Activated CD4-positive, alpha-beta T cell treated with anti-CD3 and anti-CD28 coated beads for 36 hours (primary cell): Measurements from ENCODE around the gene NPNT. TPM values are rescaled to one million over a fixed set of nuclear protein-coding genes. Genes with fewer than 3 reads are reported as not detected.
"Not testable (repeated sequence)": the region's sequence is repeated elsewhere in the genome, so short reads cannot be mapped to it uniquely, and the experiment has no call there.

ENCODE experiments used
- ATAC-seq: fragments of 200-7000 bp; cut with Tn5 transposase; one replicate; pipeline ENCODE4 v1.10.0; 2021; ENCODE audit warnings: mild to moderate bottlenecking, moderate library complexity
- CTCF ChIA-PET: fragments of 350-600 bp; sonication (Branson Sonifier 250); formaldehyde crosslinking; loops from one replicate; lab custom pipeline; 2021; ENCODE audit warnings: antibody characterized with exemption; lab: Charles Lee
- POLR2A ChIA-PET: fragments of 350-600 bp; sonication (Branson Sonifier 250); formaldehyde crosslinking; loops from one replicate; lab custom pipeline; 2021; ENCODE audit warnings: antibody characterized with exemption, inconsistent platforms; lab: Charles Lee
- DNase-seq: peaks from one replicate; pipeline ENCODE4 v3.0.0-alpha.2; 2020
- H3K27ac Mint-ChIP-seq: one replicate; pipeline ENCODE4 v1.8.0; 2021; ENCODE audit warnings: mixed read lengths
- H3K27me3 Mint-ChIP-seq: one replicate; pipeline ENCODE4 v1.8.0; 2021; ENCODE audit warnings: mixed read lengths
- H3K36me3 Mint-ChIP-seq: one replicate; pipeline ENCODE4 v1.8.0; 2021; ENCODE audit warnings: low read depth, mixed read lengths
- H3K4me1 Mint-ChIP-seq: one replicate; pipeline ENCODE4 v1.8.0; 2021; ENCODE audit warnings: mixed read lengths
- H3K4me3 Mint-ChIP-seq: one replicate; pipeline ENCODE4 v1.8.0; 2021; ENCODE audit warnings: mild to moderate bottlenecking, moderate library complexity, mixed read lengths
- H3K9me3 Mint-ChIP-seq: one replicate; pipeline ENCODE4 v1.8.0; 2021; ENCODE audit warnings: low read depth, mixed read lengths
- intact Hi-C, 2 experiments: fragments of 100-400 bp; cut with DNase I in 1 of 2; cut with micrococcal nuclease in 1 of 2; formaldehyde crosslinking; loops; one replicate each; pipeline versions ENCODE4 v1.14.2 to v1.15.1; 2022 to 2024; cut with DNase I, micrococcal nuclease
- total RNA-seq, 2 experiments: library from RNA; stranded (reverse); gene quantifications; one replicate each; pipeline ENCODE4 v1.2.3, GENCODE V29; 2021

The NPNT gene
- total RNA-seq: not detected

GRCh38 chr4:105894660-105895582, at the start of gene NPNT:
TSS of gene NPNT (plus strand) at chr4:105895471. CDS start at chr4:105895653, 182 bp downstream.
- H3K9me3 Mint-ChIP-seq: no peaks in the 10 kb centered on the region
- DNase-seq (peak; percentile 7), ATAC-seq (peak; percentile 24)
- intact Hi-C loops: no loop called here
- H3K4me3 Mint-ChIP-seq: peak within 1 kb of the TSS; percentile 57
- peaks cover 8% of the 10 kb centered on the region for H3K4me1 Mint-ChIP-seq
- H3K36me3 Mint-ChIP-seq: no peaks in the 10 kb centered on the region
- H3K27me3 Mint-ChIP-seq: peaks cover 64% of the 10 kb centered on the region
- H3K27ac Mint-ChIP-seq: no peak within 1 kb of the TSS
- ChIA-PET POLR2A (no interaction called here), CTCF (no interaction called here)

GRCh38 chr4:105845559-105845958, 49.7 kb upstream of the NPNT start:
- H3K36me3 Mint-ChIP-seq: peaks cover 15% of the 10 kb centered on the region
- no peak overlapping the region for H3K4me3 Mint-ChIP-seq
- ATAC-seq (no peak), DNase-seq (no peak)
- ChIA-PET CTCF (no interaction called here), POLR2A (no interaction called here)
- H3K27ac Mint-ChIP-seq: no peak overlapping the region
- H3K9me3 Mint-ChIP-seq: no peaks in the 10 kb centered on the region
- H3K4me1 Mint-ChIP-seq: no peaks in the 10 kb centered on the region
- intact Hi-C loops: no loop called here
- no peaks in the 10 kb centered on the region for H3K27me3 Mint-ChIP-seq

- H3K36me3 Mint-ChIP-seq: peaks cover 15% of the 10 kb centered on the region
- ATAC-seq, intact Hi-C loops, H3K4me1 Mint-ChIP-seq, DNase-seq, H3K27ac Mint-ChIP-seq, H3K27me3 Mint-ChIP-seq, H3K4me3 Mint-ChIP-seq, POLR2A ChIA-PET, H3K9me3 Mint-ChIP-seq: not testable (repeated sequence)
- CTCF ChIA-PET: interaction anchor here (0.7 kb wide), 1 partner anchor 25 kb away, joined by 4 read pairs; no protein-coding TSS in a partner anchor
These were observed 46.9 kb upstream of the NPNT start for GRCh38 chr4:105848359-105848758.

GRCh38 chr4:105851196-105851595, 44.1 kb upstream of the NPNT start:
- Mint-ChIP-seq H3K4me3 (no peak overlapping the region), H3K36me3 (peaks cover 23% of the 10 kb centered on the region), H3K27me3 (no peaks in the 10 kb centered on the region), H3K27ac (no peak overlapping the region), H3K9me3 (peaks cover 20% of the 10 kb centered on the region), H3K4me1 (no peaks in the 10 kb centered on the region)
- CTCF ChIA-PET: no interaction called here
- intact Hi-C loops: no loop called here
- ATAC-seq: no peak
- POLR2A ChIA-PET: no interaction called here
- DNase-seq: no peak

- peaks cover 25% of the 10 kb centered on the region for H3K9me3 Mint-ChIP-seq
- H3K4me3 Mint-ChIP-seq, POLR2A ChIA-PET, DNase-seq, intact Hi-C loops, ATAC-seq, H3K27me3 Mint-ChIP-seq, H3K4me1 Mint-ChIP-seq, CTCF ChIA-PET, H3K27ac Mint-ChIP-seq: not testable (repeated sequence)
- H3K36me3 Mint-ChIP-seq: peaks cover 30% of the 10 kb centered on the region
These were observed 43.0 kb upstream of the NPNT start for GRCh38 chr4:105852230-105852629.

- CTCF ChIA-PET: no interaction called here
- H3K36me3 Mint-ChIP-seq: peaks cover 33% of the 10 kb centered on the region
- peaks cover 35% of the 10 kb centered on the region for H3K9me3 Mint-ChIP-seq
- H3K27ac Mint-ChIP-seq: no peak overlapping the region
- intact Hi-C loops: no loop called here
- H3K4me3 Mint-ChIP-seq: no peak overlapping the region
- ATAC-seq (no peak), DNase-seq (no peak)
- no peaks in the 10 kb centered on the region for H3K4me1 Mint-ChIP-seq
- no peaks in the 10 kb centered on the region for H3K27me3 Mint-ChIP-seq
- POLR2A ChIA-PET: no interaction called here
These were observed 36.7 kb upstream of the NPNT start for GRCh38 chr4:105858466-105859040.

- Mint-ChIP-seq H3K4me1 (no peaks in the 10 kb centered on the region), H3K27me3 (no peaks in the 10 kb centered on the region), H3K36me3 (peaks cover 30% of the 10 kb centered on the region), H3K4me3 (no peak overlapping the region), H3K27ac (no peak overlapping the region), H3K9me3 (peaks cover 30% of the 10 kb centered on the region)
- ATAC-seq (no peak), DNase-seq (no peak)
- intact Hi-C loops: no loop called here
- ChIA-PET CTCF (no interaction called here), POLR2A (no interaction called here)
These were observed 36.0 kb upstream of the NPNT start for GRCh38 chr4:105859233-105859632.

- ATAC-seq: no peak
- intact Hi-C loops: no loop called here
- ChIA-PET CTCF (interaction anchor here (0.7 kb wide), 1 partner anchor 25 kb away, joined by 3 read pairs; no protein-coding TSS in a partner anchor), POLR2A (no interaction called here)
- Mint-ChIP-seq H3K4me3 (no peak overlapping the region), H3K27ac (no peak overlapping the region), H3K4me1 (no peaks in the 10 kb centered on the region), H3K36me3 (no peaks in the 10 kb centered on the region), H3K9me3 (no peaks in the 10 kb centered on the region), H3K27me3 (peaks cover 5% of the 10 kb centered on the region)
- DNase-seq: no peak
These were observed 24.3 kb upstream of the NPNT start for GRCh38 chr4:105870963-105871362.

- DNase-seq: no peak
- peaks cover 5% of the 10 kb centered on the region for H3K27me3 Mint-ChIP-seq
- H3K36me3 Mint-ChIP-seq: no peaks in the 10 kb centered on the region
- no peaks in the 10 kb centered on the region for H3K4me1 Mint-ChIP-seq
- intact Hi-C loops: no loop called here
- no peaks in the 10 kb centered on the region for H3K9me3 Mint-ChIP-seq
- ChIA-PET POLR2A (no interaction called here), CTCF (no interaction called here)
- ATAC-seq: no peak
- no peak overlapping the region for H3K27ac Mint-ChIP-seq
- no peak overlapping the region for H3K4me3 Mint-ChIP-seq
These were observed 23.3 kb upstream of the NPNT start for GRCh38 chr4:105871997-105872396.

- ATAC-seq: no peak
- Mint-ChIP-seq H3K9me3 (no peaks in the 10 kb centered on the region), H3K27me3 (peaks cover 7% of the 10 kb centered on the region), H3K4me3 (no peak overlapping the region), H3K27ac (no peak overlapping the region), H3K4me1 (no peaks in the 10 kb centered on the region), H3K36me3 (no peaks in the 10 kb centered on the region)
- ChIA-PET CTCF (no interaction called here), POLR2A (no interaction called here)
- no peak for DNase-seq
- intact Hi-C loops: no loop called here
These were observed 20.0 kb upstream of the NPNT start for GRCh38 chr4:105875233-105875632.

- intact Hi-C loops: no loop called here
- no peak for ATAC-seq
- Mint-ChIP-seq H3K27me3 (peaks cover 3% of the 10 kb centered on the region), H3K4me1 (no peaks in the 10 kb centered on the region), H3K36me3 (no peaks in the 10 kb centered on the region), H3K9me3 (no peaks in the 10 kb centered on the region), H3K27ac (no peak overlapping the region), H3K4me3 (no peak overlapping the region)
- CTCF ChIA-PET: interaction anchor here (0.7 to 0.9 kb wide), 2 partner anchors 97 to 248 kb away, joined by 3 read pairs; no protein-coding TSS in a partner anchor
- no peak for DNase-seq
- POLR2A ChIA-PET: no interaction called here
These were observed 16.6 kb upstream of the NPNT start for GRCh38 chr4:105878668-105879067.

GRCh38 chr4:105887508-105887907, 7.8 kb upstream of the NPNT start:
- intact Hi-C loops: no loop called here
- DNase-seq (no peak), ATAC-seq (no peak)
- ChIA-PET CTCF (no interaction called here), POLR2A (no interaction called here)
- Mint-ChIP-seq H3K9me3 (no peaks in the 10 kb centered on the region), H3K27me3 (peaks cover 10% of the 10 kb centered on the region), H3K27ac (no peak overlapping the region), H3K4me3 (no peak overlapping the region), H3K36me3 (no peaks in the 10 kb centered on the region), H3K4me1 (no peaks in the 10 kb centered on the region)
